HL-60/S4 treated with phorbol 12-myristate 13-acetate at 8.2 ng/mL for 4 days and 3 days (cell line): Measurements from ENCODE around the gene OR3A1.
"Not testable (repeated sequence)": the region's sequence is repeated elsewhere in the genome, so short reads cannot be mapped to it uniquely, and the experiment has no call there.

Experiments used
- in situ Hi-C: fragments of 300-500 bp; cut with MboI; formaldehyde crosslinking; loops from 2 replicates; pipeline ENCODE4 v1.15.0; 2022; ENCODE audit warnings: low sequenced_read_pairs

OR3A1 gene, protein sequence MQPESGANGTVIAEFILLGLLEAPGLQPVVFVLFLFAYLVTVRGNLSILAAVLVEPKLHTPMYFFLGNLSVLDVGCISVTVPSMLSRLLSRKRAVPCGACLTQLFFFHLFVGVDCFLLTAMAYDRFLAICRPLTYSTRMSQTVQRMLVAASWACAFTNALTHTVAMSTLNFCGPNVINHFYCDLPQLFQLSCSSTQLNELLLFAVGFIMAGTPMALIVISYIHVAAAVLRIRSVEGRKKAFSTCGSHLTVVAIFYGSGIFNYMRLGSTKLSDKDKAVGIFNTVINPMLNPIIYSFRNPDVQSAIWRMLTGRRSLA

GRCh38 chr17:3298260-3298659 is at the start of gene OR3A1:
TSS of gene OR3A1 (minus strand) at chr17:3298360. CDS start at chr17:3292582, 5,778 bp downstream.
- in situ Hi-C loops = no loop called here

DNA sequence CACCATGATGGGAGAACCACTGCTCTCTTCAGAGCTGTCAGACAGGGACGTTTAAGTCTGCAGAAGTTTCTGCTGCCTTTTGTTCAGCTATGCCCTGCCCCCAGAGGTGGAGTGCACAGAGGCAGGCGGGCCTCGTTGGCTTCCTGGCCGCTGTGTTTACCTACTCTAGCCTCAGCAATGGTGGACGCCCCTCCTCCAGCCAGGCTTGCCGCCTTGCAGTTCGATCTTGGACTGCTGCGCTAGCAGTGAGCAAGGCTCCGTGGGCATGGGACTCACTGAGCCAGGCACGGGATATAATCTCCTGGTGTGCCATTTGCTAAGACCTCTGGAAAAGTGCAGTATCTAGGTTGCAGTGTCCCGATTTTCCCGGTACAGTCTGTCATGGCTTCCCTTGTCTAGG is 44.6 kb upstream of the OR3A1 start:
- in situ Hi-C loops = not testable (repeated sequence)

DNA sequence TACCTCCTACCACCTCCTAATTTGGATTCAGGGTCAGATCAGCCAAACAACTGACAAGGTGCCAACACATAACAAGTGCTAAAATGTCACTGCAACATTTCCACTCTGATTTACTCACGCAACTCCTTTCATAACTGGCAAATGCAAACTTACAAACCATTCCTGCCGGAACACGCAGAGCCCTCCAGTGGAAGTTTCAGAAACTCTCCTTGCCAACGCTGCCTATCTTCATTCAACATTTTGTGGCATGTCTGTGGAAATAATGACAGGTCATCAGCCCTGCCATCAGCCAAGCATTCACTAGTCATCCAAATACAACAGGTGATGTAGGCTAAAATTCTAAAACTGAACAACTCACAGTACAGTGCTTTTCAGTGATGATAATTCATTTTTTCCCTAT is 37.7 kb upstream of the OR3A1 start:
- in situ Hi-C loops = no loop called here

DNA sequence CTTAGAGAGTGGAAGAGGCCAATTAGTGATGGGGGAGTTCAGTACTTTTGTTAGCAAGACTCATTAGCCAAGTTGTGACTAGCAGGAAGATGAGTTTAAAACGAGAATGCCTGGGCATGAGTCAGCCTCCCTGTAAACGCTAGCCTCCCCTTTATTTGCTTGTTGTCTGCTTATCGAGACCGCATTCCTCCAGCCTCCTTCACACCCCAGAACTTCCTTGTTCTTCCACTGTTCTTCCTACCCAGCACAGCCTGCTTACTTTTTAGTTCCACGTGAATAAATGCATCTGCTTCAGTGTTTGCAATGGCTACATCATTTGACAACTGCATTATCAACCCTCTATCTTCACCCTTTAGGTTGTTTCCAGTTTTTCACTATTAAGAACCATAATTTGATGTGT is 20.2 kb upstream of the OR3A1 start:
- in situ Hi-C loops = no loop called here

- in situ Hi-C loops = no loop called here
Measured at GRCh38 chr17:3316836-3317235, 18.7 kb upstream of the OR3A1 start.

- in situ Hi-C loops = no loop called here
Measured at GRCh38 chr17:3308603-3309002, 10.4 kb upstream of the OR3A1 start.

DNA sequence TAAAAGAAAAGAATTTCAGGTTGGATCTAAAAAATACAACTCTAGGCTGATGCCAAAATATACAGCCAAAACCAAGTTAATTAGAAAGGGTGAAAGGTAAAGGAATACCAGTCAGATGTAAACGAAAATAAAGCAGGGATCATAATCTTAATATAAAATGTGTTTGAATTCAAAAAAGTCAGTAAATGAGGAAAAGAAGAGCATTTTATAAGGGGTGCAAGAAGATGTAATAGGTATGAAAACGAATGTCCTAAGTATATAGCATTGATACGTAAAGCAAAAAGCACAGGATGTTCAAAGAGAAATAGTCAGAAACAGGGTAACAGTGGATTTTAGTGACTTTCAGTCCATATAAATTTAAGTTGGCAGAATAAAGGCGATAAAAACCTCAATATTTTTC is 2.5 kb downstream of the OR3A1 start:
- in situ Hi-C loops = no loop called here

DNA sequence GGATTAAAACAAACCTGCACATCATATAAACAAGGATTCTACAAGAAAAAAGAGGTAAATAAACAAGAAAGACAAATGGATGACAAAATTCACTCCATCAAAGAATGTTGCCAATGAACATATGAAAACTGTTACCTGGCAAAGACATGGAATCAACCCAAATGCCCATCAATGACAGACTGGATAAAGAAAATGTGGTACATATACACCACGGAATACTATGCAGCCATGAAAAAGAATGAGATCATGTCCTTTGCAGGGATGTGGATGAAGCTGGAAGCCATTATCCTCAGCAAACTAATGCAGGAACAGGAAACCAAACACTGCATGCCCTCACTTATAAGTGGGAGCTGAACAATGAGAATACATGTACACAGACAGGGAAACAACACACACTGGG is 4.6 kb downstream of the OR3A1 start:
- in situ Hi-C loops = not testable (repeated sequence)

DNA sequence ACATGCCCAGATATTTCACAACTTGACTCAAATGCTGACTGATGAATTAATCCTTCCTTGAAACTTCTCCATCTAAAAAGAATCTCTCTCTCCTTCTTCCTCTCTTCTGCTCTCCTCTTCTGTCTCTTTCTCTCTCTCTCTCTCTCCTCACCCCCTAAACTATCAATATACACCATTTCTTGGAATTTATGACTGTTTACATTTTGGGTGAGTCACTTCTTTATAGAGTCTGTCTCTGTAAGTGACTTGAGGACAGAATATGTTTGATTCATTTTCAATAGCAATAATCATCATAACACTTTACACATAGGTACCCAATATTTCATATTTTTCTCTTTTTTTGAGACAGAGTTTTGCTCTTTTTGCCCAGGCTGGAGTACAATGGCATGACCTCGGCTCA is 15.3 kb downstream of the OR3A1 start:
- in situ Hi-C loops = no loop called here

DNA sequence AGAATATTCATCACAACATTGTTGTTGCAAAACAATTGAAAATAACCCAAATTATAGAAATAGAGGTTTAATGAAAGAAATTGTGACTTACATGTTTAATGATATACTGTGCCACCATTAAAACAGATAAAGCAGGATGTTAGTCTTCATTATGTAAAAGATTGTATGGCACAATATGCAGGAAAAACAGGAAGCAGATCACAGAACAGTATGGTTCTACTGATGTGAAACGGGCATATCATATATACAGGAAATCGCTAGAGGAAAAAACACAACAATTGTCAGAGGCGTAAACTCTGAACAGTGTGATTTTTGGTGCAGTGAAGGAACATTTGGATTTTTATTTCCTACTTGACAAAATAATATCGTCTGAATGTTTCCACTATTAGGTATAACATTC is 22.0 kb downstream of the OR3A1 start:
- in situ Hi-C loops = no loop called here

DNA sequence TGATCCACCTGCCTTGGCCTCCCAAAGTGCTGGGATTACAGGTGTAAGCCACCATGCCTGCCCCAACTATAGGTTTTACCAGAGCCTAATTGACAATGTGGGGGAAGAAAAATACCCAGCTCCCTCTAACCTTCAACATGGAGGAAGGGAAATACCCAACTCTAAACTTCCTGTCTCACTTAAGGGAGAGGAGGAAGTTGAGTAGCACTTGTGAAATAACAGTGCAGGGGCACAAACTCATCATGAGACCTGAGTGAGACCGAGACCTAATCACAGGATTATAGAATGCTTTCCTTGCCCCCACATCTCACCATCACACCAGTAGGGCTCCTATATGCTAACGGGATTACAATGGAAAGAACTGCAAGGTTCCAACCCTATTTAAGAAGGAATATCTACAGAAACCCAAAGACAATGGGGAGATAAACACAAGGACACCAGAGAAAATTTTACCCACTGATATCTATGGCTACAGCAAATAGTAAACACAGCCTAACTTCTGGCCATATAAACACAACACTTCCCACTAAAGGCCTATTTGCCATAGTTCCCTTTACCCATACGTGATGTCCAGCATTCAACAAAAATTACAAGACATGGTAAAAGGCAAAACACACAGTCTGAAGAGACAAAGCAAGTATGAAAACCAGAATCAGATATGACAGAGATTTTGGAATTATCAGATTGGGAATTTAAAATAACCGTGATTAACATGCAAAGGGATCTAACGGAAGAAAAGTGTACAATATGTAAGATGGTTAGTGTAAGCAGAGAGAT is 26.9 kb downstream of the OR3A1 start:
- in situ Hi-C loops = no loop called here

DNA sequence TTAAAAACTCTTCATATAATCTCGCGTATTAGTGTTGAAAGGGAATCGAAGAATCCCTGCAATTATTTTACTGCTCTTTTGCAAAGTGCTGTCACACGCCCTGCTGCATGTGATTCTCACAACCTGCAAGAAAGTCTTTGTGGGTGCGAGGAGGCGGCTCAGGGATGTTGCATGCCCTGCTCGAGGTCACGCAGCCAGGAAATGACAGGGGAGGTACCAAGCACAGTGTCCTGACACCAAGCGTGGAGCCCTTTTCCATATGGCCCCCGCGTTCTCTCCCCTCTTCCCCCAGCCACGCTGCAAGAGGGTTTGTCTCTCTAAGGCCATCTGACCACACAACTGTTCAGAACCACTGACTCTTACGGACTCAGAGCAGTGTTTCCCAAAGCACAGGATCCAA is 37.6 kb downstream of the OR3A1 start:
- in situ Hi-C loops = no loop called here

DNA sequence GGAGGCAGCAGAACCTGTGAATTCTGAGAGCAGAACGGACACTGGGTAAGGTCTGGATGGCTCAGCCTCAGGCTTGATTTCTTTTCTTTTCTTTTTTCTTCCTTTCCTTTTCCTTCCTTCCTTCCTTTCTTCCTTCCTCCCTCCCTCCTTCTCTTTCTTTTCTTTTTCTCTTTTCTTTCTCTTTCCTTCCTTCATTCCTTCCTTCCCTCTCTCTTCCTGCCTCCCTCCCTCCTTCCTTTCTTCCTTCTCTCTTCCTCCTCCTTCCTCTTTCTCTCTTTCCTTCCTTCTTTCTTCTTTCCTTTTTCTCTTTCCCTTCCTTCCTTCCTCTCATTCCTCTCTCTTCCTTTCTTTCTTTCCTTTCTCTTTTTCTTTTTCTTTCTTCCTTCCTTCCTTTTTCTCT is 38.0 kb downstream of the OR3A1 start:
- in situ Hi-C loops = no loop called here

DNA sequence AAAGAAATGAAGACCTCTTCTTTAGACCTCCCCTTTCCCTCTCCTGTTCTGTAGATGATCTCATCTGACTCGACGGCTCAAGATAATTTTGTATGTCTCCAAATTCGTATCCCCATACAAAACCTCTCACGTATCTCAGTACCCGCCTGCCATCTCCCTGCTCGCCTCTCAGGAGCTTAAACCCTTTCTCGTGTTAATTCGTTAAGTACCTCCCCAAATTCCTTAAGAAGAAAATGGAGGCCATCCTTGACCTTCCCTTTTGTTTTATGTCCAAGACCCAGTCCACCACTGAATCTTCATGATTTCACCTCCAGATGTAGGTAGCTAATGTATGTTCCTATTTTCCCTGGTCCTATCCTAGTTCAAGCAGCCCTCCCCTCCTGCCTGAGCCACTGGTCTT is 41.6 kb downstream of the OR3A1 start:
- in situ Hi-C loops = no loop called here

DNA sequence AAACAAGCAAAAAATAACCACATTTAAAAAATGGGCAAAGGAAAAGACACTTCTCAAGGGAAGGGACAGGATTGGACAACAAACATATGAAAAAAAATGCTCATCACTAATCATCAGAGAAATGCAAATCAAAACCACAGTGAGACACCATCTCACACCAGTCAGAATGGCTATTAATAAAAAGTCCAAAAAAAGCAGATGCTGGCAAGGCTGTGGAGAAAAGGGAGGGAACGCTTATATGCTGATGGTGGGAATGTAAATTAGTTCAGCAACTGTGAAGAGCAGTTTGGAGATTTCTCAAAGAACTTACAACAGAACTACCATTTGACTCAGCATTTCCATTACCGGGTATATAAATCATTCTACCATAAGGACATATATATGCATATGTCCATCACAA is 49.1 kb downstream of the OR3A1 start:
- in situ Hi-C loops = not testable (repeated sequence)

- in situ Hi-C loops = not testable (repeated sequence)
Measured at GRCh38 chr17:3244841-3245240, 53.3 kb downstream of the OR3A1 start.

GRCh38 chr17:3241044-3241443 is 57.1 kb downstream of the OR3A1 start:
- in situ Hi-C loops = not testable (repeated sequence)
